Measurements from ENCODE around the gene ASPSCR1.

DNA sequence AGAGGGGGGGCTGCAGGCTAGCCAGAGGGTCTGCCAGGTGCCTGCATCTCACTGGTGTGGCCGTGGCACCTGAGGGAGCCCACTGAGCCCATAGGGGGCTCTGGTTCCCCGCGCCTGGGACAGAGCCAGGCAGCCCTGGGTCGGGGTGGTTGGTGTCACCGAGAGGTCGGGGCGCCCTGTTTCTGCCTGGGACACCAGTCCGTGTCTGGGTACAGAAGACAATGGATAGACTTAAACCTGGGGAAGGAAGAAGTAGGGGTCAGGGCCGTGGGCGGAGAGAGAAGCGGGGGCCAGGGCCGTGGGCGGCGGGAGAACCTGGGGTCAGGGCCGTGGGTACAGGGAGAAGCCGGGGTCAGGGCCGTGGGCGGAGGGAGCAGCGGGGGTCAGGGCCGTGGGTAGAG is 71.1 kb downstream of the ASPSCR1 start:
- TF ChIP-seq POLR2A (IDR thresholded peaks at IDR 0.05) = no peak
- TF ChIP-seq, protein P1, sequence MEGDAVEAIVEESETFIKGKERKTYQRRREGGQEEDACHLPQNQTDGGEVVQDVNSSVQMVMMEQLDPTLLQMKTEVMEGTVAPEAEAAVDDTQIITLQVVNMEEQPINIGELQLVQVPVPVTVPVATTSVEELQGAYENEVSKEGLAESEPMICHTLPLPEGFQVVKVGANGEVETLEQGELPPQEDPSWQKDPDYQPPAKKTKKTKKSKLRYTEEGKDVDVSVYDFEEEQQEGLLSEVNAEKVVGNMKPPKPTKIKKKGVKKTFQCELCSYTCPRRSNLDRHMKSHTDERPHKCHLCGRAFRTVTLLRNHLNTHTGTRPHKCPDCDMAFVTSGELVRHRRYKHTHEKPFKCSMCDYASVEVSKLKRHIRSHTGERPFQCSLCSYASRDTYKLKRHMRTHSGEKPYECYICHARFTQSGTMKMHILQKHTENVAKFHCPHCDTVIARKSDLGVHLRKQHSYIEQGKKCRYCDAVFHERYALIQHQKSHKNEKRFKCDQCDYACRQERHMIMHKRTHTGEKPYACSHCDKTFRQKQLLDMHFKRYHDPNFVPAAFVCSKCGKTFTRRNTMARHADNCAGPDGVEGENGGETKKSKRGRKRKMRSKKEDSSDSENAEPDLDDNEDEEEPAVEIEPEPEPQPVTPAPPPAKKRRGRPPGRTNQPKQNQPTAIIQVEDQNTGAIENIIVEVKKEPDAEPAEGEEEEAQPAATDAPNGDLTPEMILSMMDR (IDR thresholded peaks at IDR 0.05) = no peak
- TF ChIP-seq POLR2AphosphoS5 (IDR thresholded peaks at IDR 0.05) = no peak
